Activated T-helper 1 cell treated with anti-CD3 and anti-CD28 coated beads, Interleukin-12 subunit alpha, Interleukin-12 subunit beta, Interleukin-2, Interleukin-4 antibody, amounts not matched to agents 30 ng/mL and 10 ng/mL and 1 ng/mL, durations not matched to agents 14 hours and 24 hours and 36 hours (primary cell): Measurements from ENCODE around the gene NT5E. TPM values are rescaled to one million over a fixed set of nuclear protein-coding genes. Genes with fewer than 3 reads are reported as not detected.

ENCODE experiments used
- DNase-seq: peaks from one replicate; pipeline ENCODE4 v3.0.0; 2021; ENCODE audit warnings: low spot score
- H3K27ac Mint-ChIP-seq: one replicate; pipeline ENCODE4 v1.8.0; 2021; ENCODE audit warnings: mild to moderate bottlenecking, mixed read lengths
- H3K27me3 Mint-ChIP-seq: one replicate; pipeline ENCODE4 v1.8.0; 2022; ENCODE audit warnings: mild to moderate bottlenecking, moderate library complexity, mixed read lengths; ENCODE audit not compliant: insufficient read depth
- H3K36me3 Mint-ChIP-seq: one replicate; pipeline ENCODE4 v1.8.0; 2021; ENCODE audit warnings: low read depth, mixed read lengths
- H3K4me1 Mint-ChIP-seq: one replicate; pipeline ENCODE4 v1.8.0; 2021; ENCODE audit warnings: low read depth, mixed read lengths
- H3K4me3 Mint-ChIP-seq: one replicate; pipeline ENCODE4 v1.8.0; 2021; ENCODE audit warnings: mild to moderate bottlenecking, moderate library complexity, mixed read lengths
- H3K9me3 Mint-ChIP-seq: one replicate; pipeline ENCODE4 v1.8.0; 2021; ENCODE audit warnings: mixed read lengths
- intact Hi-C: fragments of 100-400 bp; cut with micrococcal nuclease; formaldehyde crosslinking; loops from one replicate; pipeline ENCODE4 v1.15.1; 2024
- total RNA-seq: library from RNA; stranded (reverse); gene quantifications from 2 replicates; pipeline ENCODE4 v1.2.3, GENCODE V29; 2022

NT5E gene
- total RNA-seq, 1 donor from 2014 or later = 15.2 TPM

GRCh38 chr6:85464722-85465150 is 14.9 kb downstream of the NT5E start:
- Mint-ChIP-seq H3K27me3 (peaks cover 2% of the 10 kb centered on the region), H3K4me1 (peaks cover 71% of the 10 kb centered on the region), H3K36me3 (peaks cover 11% of the 10 kb centered on the region), H3K9me3 (no peaks in the 10 kb centered on the region), H3K4me3 (peak overlapping the region; percentile 43), H3K27ac (peak overlapping the region; percentile 90)
- DNase-seq = no peak
- intact Hi-C loops = loop anchor here (1.0 to 5.0 kb wide), 7 partner anchors 19 to 1237 kb away; partner anchors contain the start of genes CEP162 and SYNCRIP

- peaks cover 2% of the 10 kb centered on the region for H3K27me3 Mint-ChIP-seq
- H3K4me1 Mint-ChIP-seq = peaks cover 66% of the 10 kb centered on the region
- no peaks in the 10 kb centered on the region for H3K9me3 Mint-ChIP-seq
- H3K4me3 Mint-ChIP-seq = no peak overlapping the region
- no peak for DNase-seq
- peaks cover 14% of the 10 kb centered on the region for H3K36me3 Mint-ChIP-seq
- intact Hi-C loops = loop anchor here (1.0 kb wide), 2 partner anchors 18 to 104 kb away; no protein-coding TSS in a partner anchor
- peak overlapping the region; percentile 90 for H3K27ac Mint-ChIP-seq
Observed at GRCh38 chr6:85465762-85466161, 15.9 kb downstream of the NT5E start.

- Mint-ChIP-seq H3K4me1 (peaks cover 40% of the 10 kb centered on the region), H3K27me3 (peaks cover 2% of the 10 kb centered on the region)
- intact Hi-C loops = no loop called here
Observed at GRCh38 chr6:85468326-85468725, 18.4 kb downstream of the NT5E start.

GRCh38 chr6:85469276-85470022 is 19.6 kb downstream of the NT5E start:
- H3K36me3 Mint-ChIP-seq = peaks cover 11% of the 10 kb centered on the region
- peaks cover 29% of the 10 kb centered on the region for H3K4me1 Mint-ChIP-seq
- H3K27ac Mint-ChIP-seq = no peak overlapping the region
- H3K4me3 Mint-ChIP-seq = no peak overlapping the region
- intact Hi-C loops = no loop called here
- no peak for DNase-seq
- no peaks in the 10 kb centered on the region for H3K9me3 Mint-ChIP-seq
- H3K27me3 Mint-ChIP-seq = peaks cover 2% of the 10 kb centered on the region

More at GRCh38 chr6:85468326-85468725, 18.4 kb downstream of the NT5E start:
- Mint-ChIP-seq H3K27ac (no peak overlapping the region), H3K4me3 (no peak overlapping the region), H3K9me3 (no peaks in the 10 kb centered on the region), H3K36me3 (peaks cover 11% of the 10 kb centered on the region)
- DNase-seq = no peak

GRCh38 chr6:85470023-85470410 is 20.1 kb downstream of the NT5E start:
- Mint-ChIP-seq H3K27me3 (peaks cover 2% of the 10 kb centered on the region), H3K4me3 (no peak overlapping the region), H3K36me3 (peaks cover 11% of the 10 kb centered on the region), H3K4me1 (peaks cover 23% of the 10 kb centered on the region), H3K27ac (no peak overlapping the region), H3K9me3 (no peaks in the 10 kb centered on the region)
- DNase-seq = no peak
- intact Hi-C loops = no loop called here

- intact Hi-C loops = no loop called here
- no peak for DNase-seq
- peaks cover 7% of the 10 kb centered on the region for H3K36me3 Mint-ChIP-seq
- H3K4me1 Mint-ChIP-seq = peaks cover 9% of the 10 kb centered on the region
- no peaks in the 10 kb centered on the region for H3K27me3 Mint-ChIP-seq
- H3K4me3 Mint-ChIP-seq = no peak overlapping the region
- H3K9me3 Mint-ChIP-seq = no peaks in the 10 kb centered on the region
- no peak overlapping the region for H3K27ac Mint-ChIP-seq
Observed at GRCh38 chr6:85472744-85473143, 22.9 kb downstream of the NT5E start.

- Mint-ChIP-seq H3K36me3 (peaks cover 5% of the 10 kb centered on the region), H3K9me3 (no peaks in the 10 kb centered on the region), H3K27ac (no peak overlapping the region), H3K4me3 (no peak overlapping the region), H3K27me3 (no peaks in the 10 kb centered on the region), H3K4me1 (peaks cover 5% of the 10 kb centered on the region)
- no peak for DNase-seq
- intact Hi-C loops = no loop called here
Observed at GRCh38 chr6:85473748-85474147, 23.9 kb downstream of the NT5E start.

- H3K4me1 Mint-ChIP-seq = peaks cover 2% of the 10 kb centered on the region
- H3K4me3 Mint-ChIP-seq = no peak overlapping the region
- H3K27me3 Mint-ChIP-seq = no peaks in the 10 kb centered on the region
- H3K27ac Mint-ChIP-seq = no peak overlapping the region
- no peaks in the 10 kb centered on the region for H3K9me3 Mint-ChIP-seq
- no peak for DNase-seq
- intact Hi-C loops = no loop called here
- H3K36me3 Mint-ChIP-seq = peaks cover 5% of the 10 kb centered on the region
Observed at GRCh38 chr6:85476532-85476931, 26.6 kb downstream of the NT5E start.

- Mint-ChIP-seq H3K27me3 (no peaks in the 10 kb centered on the region), H3K27ac (no peak overlapping the region), H3K4me1 (peaks cover 17% of the 10 kb centered on the region), H3K9me3 (no peaks in the 10 kb centered on the region), H3K4me3 (no peak overlapping the region), H3K36me3 (peaks cover 11% of the 10 kb centered on the region)
- intact Hi-C loops = no loop called here
- no peak for DNase-seq
Observed at GRCh38 chr6:85479208-85479607, 29.3 kb downstream of the NT5E start.

- Mint-ChIP-seq H3K36me3 (peaks cover 15% of the 10 kb centered on the region), H3K4me1 (peaks cover 17% of the 10 kb centered on the region), H3K27ac (no peak overlapping the region), H3K4me3 (no peak overlapping the region), H3K9me3 (no peaks in the 10 kb centered on the region), H3K27me3 (no peaks in the 10 kb centered on the region)
- no peak for DNase-seq
- intact Hi-C loops = no loop called here
Observed at GRCh38 chr6:85482206-85482904, 32.5 kb downstream of the NT5E start.

GRCh38 chr6:85482905-85483700 is 33.2 kb downstream of the NT5E start:
- Mint-ChIP-seq H3K27me3 (no peaks in the 10 kb centered on the region), H3K4me1 (peaks cover 17% of the 10 kb centered on the region), H3K4me3 (no peak overlapping the region), H3K9me3 (no peaks in the 10 kb centered on the region), H3K27ac (no peak overlapping the region), H3K36me3 (peaks cover 14% of the 10 kb centered on the region)
- intact Hi-C loops = loop anchor here (1.0 kb wide), 5 partner anchors 18 to 128 kb away; partner anchors contain the start of gene NT5E
- peak; percentile 70 for DNase-seq

GRCh38 chr6:85483846-85484245 is 34.0 kb downstream of the NT5E start:
- Mint-ChIP-seq H3K4me1 (peaks cover 17% of the 10 kb centered on the region), H3K27ac (no peak overlapping the region), H3K27me3 (no peaks in the 10 kb centered on the region), H3K36me3 (peaks cover 14% of the 10 kb centered on the region), H3K4me3 (no peak overlapping the region), H3K9me3 (no peaks in the 10 kb centered on the region)
- intact Hi-C loops = loop anchor here (1.0 kb wide), 5 partner anchors 19 to 129 kb away; partner anchors contain the start of gene NT5E
- DNase-seq = no peak
